Rectal smooth muscle tissue (tissue), 1 donor: ENCODE results near the gene FIGN.

ENCODE experiments used
- H3K27ac ChIP-seq: one replicate; pipeline ENCODE4 v1.7.0; 2013; ENCODE audit warnings: low read depth, low read length, inconsistent platforms
- H3K27me3 ChIP-seq: one replicate; pipeline ENCODE4 v1.7.0; 2013; ENCODE audit warnings: low read length; ENCODE audit not compliant: control insufficient read depth, insufficient read depth
- H3K36me3 ChIP-seq: one replicate; pipeline ENCODE4 v1.7.0; 2013; ENCODE audit warnings: low read length; ENCODE audit not compliant: control insufficient read depth, insufficient read depth
- H3K4me1 ChIP-seq: one replicate; pipeline ENCODE4 v1.7.0; 2013; ENCODE audit warnings: low read length; ENCODE audit not compliant: control insufficient read depth, insufficient read depth
- H3K4me3 ChIP-seq: one replicate; pipeline ENCODE4 v1.7.0; 2013; ENCODE audit warnings: low read length
- H3K9ac ChIP-seq: one replicate; pipeline ENCODE4 v1.7.0; 2013; ENCODE audit warnings: low read length

The FIGN gene

DNA sequence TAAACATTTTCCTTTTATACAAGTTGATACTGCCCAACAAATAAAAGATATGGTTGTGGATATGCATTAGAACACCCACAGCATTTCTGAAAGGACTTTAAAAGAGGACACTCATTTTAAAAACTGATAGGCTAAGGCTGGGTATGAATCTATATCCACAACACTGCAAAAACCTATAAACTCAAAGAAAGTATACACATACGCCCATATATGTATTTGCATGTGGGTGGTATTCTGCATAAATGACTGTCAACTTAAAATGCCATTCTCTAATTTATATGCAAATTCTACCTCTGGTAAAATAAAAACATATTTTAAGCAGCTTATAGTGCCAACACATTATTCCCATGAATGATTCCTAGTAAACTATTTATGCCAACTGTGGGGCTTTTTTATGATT, 20.1 kb downstream of the FIGN start:
- Histone ChIP-seq H3K4me3 (no peak overlapping the region), H3K36me3 (no peaks in the 10 kb centered on the region), H3K27ac (no peak overlapping the region), H3K4me1 (no peaks in the 10 kb centered on the region), H3K27me3 (no peaks in the 10 kb centered on the region), H3K9ac (no peak overlapping the region)

DNA sequence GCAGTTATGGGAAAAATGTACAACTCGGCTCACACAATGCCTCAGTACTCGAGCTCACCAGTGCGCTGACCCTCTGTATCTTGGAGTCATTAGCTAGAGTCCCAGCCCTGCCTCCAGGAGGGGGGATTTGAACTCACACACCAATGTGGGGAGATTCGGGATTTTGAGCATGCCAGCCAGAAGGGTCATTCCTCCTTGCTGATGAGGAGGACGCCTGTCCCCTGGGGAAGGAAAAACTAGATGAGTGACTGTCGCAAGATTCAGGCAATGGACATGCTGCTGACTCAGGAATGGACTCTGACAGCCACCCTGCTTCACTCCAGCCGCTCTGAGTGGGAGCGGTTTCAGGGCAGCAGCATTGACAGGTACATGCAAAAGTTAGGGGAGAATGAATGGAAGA, 20.6 kb downstream of the FIGN start:
- Histone ChIP-seq H3K9ac (no peak overlapping the region), H3K27me3 (no peaks in the 10 kb centered on the region), H3K4me3 (no peak overlapping the region), H3K4me1 (no peaks in the 10 kb centered on the region), H3K27ac (no peak overlapping the region), H3K36me3 (no peaks in the 10 kb centered on the region)

DNA sequence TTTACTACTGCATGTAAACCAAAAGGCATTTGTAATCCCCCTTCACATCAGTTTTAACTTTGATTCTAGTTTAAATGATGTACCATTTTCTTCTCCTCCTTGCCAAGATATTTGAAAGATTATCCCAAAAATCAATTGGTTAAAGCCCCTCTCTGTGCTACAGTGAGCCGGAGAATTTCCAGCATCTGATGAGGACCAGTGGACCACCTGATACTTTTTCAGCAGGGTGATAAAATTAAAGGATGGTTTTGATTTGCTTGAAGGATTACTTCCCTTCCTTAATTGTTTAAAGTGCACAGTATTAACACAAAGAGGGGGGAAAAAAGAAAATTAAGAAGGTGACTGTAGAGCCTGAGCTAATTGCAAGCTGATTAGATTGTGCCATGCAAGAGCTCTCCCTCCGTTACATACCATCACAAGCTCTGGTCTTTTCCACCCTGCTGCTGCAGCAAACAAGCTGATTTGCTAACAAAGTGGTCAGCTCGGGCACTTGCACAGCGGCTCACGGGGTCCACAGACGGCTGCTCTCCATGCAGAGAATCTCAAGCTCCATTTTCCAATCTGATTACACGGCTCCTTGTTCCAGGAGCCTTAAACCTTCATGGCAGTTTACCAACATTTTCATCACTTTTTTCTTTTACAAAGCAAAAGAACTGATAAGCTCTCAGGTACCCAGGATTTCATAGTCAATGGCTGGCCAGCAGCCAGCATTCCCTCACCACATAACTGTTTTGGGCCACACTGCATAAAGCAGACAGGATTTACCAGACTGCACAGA, 22.1 kb downstream of the FIGN start:
- H3K4me3 ChIP-seq, result no peak overlapping the region
- no peaks in the 10 kb centered on the region for H3K4me1 ChIP-seq
- no peak overlapping the region for H3K9ac ChIP-seq
- H3K36me3 ChIP-seq, result no peaks in the 10 kb centered on the region
- no peaks in the 10 kb centered on the region for H3K27me3 ChIP-seq
- H3K27ac ChIP-seq, result no peak overlapping the region

DNA sequence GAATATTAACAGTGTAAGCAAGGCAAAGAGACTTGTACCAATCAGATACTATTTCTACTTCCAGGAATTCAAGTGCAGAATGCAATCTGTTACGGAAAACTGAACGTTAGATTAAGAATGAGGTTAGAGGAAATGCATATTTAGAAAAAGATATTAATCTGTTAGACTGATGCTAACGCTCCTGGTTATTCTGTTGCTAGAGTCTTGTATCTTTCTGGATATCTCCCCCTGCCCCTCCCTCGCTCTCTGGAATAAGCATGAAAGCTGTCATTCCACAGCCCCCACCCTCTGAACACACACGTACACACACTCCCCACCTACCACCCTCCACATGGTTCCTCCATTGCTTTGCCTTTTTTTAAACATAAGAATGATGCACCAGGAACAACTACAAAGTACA, 24.1 kb downstream of the FIGN start:
- Histone ChIP-seq H3K4me1 (no peaks in the 10 kb centered on the region), H3K4me3 (no peak overlapping the region), H3K36me3 (no peaks in the 10 kb centered on the region), H3K27me3 (no peaks in the 10 kb centered on the region), H3K27ac (no peak overlapping the region), H3K9ac (no peak overlapping the region)

DNA sequence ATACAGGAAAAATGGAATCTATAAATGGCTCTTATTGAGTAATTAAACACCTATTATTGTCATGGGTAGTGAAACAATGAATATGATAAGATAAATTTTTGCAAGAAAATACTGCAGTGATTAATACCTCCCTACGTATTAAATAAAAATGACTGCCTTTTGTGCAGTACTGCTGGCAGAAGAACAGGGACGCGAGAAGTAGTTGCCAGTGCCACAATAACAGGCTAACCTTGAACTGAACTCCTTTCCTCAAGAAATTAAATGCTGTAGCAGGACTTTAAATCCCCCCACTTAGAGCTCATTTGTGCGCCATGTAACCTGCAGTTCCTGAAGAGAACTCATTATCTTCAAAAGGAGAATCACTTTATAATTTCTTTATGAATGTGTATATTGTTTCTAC, 24.6 kb downstream of the FIGN start:
- no peak overlapping the region for H3K9ac ChIP-seq
- H3K4me1 ChIP-seq, result no peaks in the 10 kb centered on the region
- H3K27me3 ChIP-seq, result no peaks in the 10 kb centered on the region
- no peaks in the 10 kb centered on the region for H3K36me3 ChIP-seq
- H3K27ac ChIP-seq, result no peak overlapping the region
- H3K4me3 ChIP-seq, result no peak overlapping the region

DNA sequence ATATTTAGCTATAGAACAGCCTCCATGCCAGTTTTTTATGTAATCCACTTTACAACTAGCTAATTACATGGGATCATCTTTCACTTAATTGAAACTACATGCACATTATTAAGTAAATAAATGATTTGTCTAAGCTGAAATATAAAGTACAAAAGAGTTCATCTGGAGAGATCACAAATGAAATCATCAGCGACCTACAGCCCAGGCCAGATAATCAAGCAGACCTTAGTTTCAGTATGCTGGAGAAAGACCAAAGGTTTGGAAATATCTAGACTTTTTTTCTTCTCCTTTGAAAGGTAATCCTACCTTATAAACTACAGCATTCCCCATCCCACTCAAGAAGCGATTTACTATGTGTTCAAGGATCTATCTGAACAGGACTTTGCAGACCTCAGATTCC, 26.5 kb downstream of the FIGN start:
- H3K36me3 ChIP-seq, result no peaks in the 10 kb centered on the region
- H3K27ac ChIP-seq, result no peak overlapping the region
- H3K4me1 ChIP-seq, result no peaks in the 10 kb centered on the region
- no peaks in the 10 kb centered on the region for H3K27me3 ChIP-seq
- no peak overlapping the region for H3K9ac ChIP-seq
- H3K4me3 ChIP-seq, result no peak overlapping the region

DNA sequence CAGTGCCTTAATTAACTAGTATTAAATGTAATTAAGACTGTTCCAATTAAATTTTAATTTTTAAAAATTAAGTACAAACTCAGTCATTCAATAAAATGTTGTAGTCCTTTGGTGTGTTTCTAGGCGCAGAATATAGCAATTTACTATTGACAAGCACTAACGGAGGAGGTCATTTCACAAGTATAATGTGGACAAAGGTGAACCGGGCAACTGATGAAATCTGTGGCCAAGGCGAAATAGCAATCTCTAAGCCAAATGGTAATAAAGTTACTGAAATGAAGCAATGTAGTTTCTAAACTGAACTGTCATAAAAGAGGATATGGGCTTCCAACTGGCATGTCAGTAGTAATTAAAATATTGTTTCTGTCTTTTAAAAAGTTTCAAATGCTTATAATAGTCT, 27.5 kb downstream of the FIGN start:
- H3K4me3 ChIP-seq, result no peak overlapping the region
- H3K36me3 ChIP-seq, result no peaks in the 10 kb centered on the region
- H3K27me3 ChIP-seq, result no peaks in the 10 kb centered on the region
- H3K4me1 ChIP-seq, result no peaks in the 10 kb centered on the region
- no peak overlapping the region for H3K9ac ChIP-seq
- no peak overlapping the region for H3K27ac ChIP-seq

DNA sequence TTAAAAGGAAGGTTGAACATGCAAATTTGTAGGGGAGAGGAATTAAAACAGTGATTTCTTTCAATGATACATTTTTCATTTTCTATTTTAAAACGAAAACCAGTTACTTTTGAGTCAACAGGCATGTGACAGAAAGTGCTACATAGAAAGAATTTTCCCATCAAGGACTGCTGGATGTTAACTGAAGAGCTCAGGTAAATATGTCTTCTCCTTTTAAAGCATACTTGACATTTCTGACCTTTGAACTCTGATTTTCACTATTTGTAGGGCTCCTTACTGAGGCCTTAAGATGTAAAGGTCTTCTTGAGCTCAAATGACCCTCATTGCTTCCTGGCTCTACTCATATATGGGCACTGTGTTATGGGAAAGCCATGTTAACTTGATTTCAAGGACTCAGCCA, 32.4 kb downstream of the FIGN start:
- H3K4me3 ChIP-seq, result no peak overlapping the region
- no peaks in the 10 kb centered on the region for H3K36me3 ChIP-seq
- H3K9ac ChIP-seq, result no peak overlapping the region
- H3K4me1 ChIP-seq, result no peaks in the 10 kb centered on the region
- no peak overlapping the region for H3K27ac ChIP-seq
- H3K27me3 ChIP-seq, result no peaks in the 10 kb centered on the region

DNA sequence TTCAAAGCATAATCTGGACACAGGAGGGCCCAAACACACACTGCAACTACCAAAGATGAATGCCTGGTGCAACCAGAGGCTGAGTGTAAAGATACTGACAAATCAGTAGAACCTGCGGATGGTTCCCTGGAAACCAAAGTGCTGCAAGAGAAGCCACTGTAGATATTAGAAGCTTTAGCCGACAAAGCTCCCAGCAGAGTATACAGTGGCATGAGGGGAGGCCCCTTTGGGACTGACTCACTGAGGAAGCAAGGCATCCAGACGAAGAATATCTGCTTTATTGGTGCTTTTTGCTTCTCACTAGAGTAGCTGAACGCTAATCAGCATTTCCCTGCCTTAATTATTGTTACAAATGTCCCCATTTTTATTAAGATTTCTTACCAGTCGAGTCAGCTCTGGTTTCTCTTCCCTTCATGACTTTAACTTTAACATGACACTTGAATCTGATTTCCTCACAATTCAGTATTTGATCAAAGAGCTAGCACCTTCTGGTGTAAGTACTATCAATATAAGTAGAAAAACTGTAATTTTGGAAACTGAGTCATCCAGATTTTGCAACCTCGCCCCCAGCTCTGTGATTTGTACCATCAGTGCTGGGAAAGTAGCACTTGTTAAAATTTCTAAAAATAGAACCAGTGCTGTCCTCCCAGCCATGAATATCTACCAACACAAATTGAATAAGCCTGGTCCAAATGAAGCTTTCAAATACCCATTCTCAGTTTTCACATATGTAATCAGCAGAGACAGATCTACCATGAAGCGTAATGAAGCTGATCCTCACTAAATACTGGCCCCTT, 34.2 kb downstream of the FIGN start:
- no peak overlapping the region for H3K4me3 ChIP-seq
- no peaks in the 10 kb centered on the region for H3K36me3 ChIP-seq
- no peaks in the 10 kb centered on the region for H3K4me1 ChIP-seq
- H3K27me3 ChIP-seq, result no peaks in the 10 kb centered on the region
- no peak overlapping the region for H3K27ac ChIP-seq
- no peak overlapping the region for H3K9ac ChIP-seq

DNA sequence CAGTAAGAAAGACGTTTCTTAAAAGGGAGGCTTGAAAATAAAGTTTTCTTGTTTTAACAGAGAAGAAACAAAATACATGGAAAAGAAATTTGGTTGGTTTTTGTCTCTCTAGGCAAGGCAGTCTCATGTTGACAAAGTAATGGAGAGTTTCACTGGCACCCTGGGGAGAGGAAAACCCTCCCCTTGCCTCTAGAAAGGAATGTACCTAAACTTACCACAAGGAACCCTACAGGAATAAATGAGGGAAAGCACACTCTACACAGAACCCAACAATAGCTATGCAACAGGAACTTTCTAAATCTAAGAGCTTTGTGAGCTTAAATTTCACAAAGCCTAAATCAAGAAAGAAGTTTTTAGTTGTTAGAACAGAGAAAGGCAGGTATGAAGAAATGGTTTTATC, 37.0 kb downstream of the FIGN start:
- H3K4me3 ChIP-seq, result no peak overlapping the region
- no peaks in the 10 kb centered on the region for H3K27me3 ChIP-seq
- H3K4me1 ChIP-seq, result no peaks in the 10 kb centered on the region
- no peak overlapping the region for H3K9ac ChIP-seq
- no peaks in the 10 kb centered on the region for H3K36me3 ChIP-seq
- no peak overlapping the region for H3K27ac ChIP-seq

DNA sequence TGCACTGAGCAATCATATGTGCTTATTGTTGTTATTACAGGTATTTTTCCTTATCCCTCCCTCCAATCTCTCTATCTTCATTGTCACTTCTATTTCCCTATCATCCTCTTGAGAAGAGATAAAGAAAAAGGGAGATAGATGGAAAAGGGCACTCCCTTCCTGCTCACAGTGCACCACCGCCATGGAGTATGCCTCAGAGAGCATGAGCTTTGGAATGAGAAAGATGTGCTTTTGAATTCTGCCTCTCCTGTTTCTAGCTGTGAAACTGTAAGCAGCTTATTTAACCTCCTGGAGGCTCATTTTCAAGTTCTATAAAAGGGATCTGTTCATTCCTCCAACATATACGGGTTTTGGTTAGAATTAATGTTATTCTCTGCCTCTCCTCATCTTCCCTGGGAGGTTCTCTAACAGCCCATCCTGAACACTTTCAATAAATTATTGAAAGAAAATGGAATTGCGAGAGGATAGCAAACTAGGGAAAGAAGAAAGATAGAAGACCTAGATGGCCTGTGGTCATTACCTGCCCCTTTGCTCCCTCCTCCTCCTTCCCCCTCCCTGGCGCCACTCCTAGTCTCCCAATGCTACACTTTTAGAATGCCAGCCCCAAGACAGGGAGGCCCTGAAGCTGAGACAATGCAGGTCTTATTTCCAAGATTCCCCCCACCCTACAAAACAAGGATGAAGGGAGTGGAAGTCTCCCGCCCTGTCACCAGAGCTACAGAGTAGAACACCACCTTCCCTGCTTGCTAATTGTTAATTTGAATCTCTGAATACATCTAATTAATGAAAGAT, 37.8 kb downstream of the FIGN start:
- Histone ChIP-seq H3K4me3 (no peak overlapping the region), H3K9ac (no peak overlapping the region), H3K27me3 (no peaks in the 10 kb centered on the region), H3K4me1 (no peaks in the 10 kb centered on the region), H3K36me3 (no peaks in the 10 kb centered on the region), H3K27ac (no peak overlapping the region)

DNA sequence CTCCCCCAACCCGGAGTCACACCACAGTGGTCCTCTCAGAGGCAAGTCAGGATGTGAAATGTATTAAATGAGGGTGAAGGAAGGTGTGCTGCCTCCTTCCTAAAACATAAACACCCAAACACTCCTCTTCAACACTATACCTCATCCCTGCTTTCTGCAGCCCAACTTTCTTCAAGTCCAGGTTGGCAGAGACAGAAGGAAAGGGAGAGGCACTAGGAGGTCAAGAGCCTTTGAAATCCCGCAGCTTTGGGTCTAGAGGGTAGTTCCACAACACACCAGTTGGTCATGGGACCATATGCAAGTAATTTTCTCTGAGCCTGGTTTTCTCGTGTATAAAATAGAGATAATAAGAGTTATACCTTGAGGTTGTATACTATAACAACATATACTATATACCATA, 38.4 kb downstream of the FIGN start:
- Histone ChIP-seq H3K27ac (no peak overlapping the region), H3K4me1 (no peaks in the 10 kb centered on the region), H3K9ac (no peak overlapping the region), H3K27me3 (no peaks in the 10 kb centered on the region), H3K36me3 (no peaks in the 10 kb centered on the region), H3K4me3 (no peak overlapping the region)
